ENCODE data around the gene SPDL1. TPM values are rescaled to one million over a fixed set of nuclear protein-coding genes. Genes with fewer than 3 reads are reported as not detected.

SPDL1 gene
- total and polyA plus RNA-seq, 4 donors = 0.89 to 11.5 (median 3.0) TPM

- Histone ChIP-seq H3K4me3 (ENCODE audit: low read depth in 1 of 3, low read length in 3 of 3) (no peak overlapping the region), H3K9me3 (ENCODE audit: control insufficient read depth in 4 of 4, low read length in 3 of 4) (peaks cover 1 to 9% (median 2%) of the 10 kb centered on the region in 4 donors), H3K4me1 (ENCODE audit: control insufficient read depth in 4 of 4, insufficient read depth in 4 of 4, low read length in 3 of 4) (no peaks in the 10 kb centered on the region), H3K27ac (ENCODE audit: low read depth in 1 of 2, low read length in 2 of 2) (no peak overlapping the region), H3K9ac (ENCODE audit: low read depth in 1 of 2, low read length in 2 of 2) (no peak overlapping the region), H3K36me3 (ENCODE audit: control insufficient read depth in 4 of 4, insufficient read depth in 3 of 4, low read depth in 1 of 4, low read length in 3 of 4) (no peaks in the 10 kb centered on the region), H3K27me3 (ENCODE audit: control insufficient read depth in 4 of 4, insufficient read depth in 4 of 4, low read length in 3 of 4) (peaks cover 0 to 6% (median 0%) of the 10 kb centered on the region in 4 donors)
- TF ChIP-seq HNF4G (IDR thresholded peaks at IDR 0.05) (no peak), ZBTB33 (IDR thresholded peaks at IDR 0.05) (no peak), FOXA1 (IDR thresholded peaks at IDR 0.05) (no peak), GABPA (IDR thresholded peaks at IDR 0.05 in 1 of 2, conservative IDR thresholded peaks at IDR 0.05 in 1 of 2) (no peak), NR2F2 (IDR thresholded peaks at IDR 0.05) (no peak), JUND (IDR thresholded peaks at IDR 0.05) (no peak), SP1 (IDR thresholded peaks at IDR 0.05) (no peak), REST (IDR thresholded peaks at IDR 0.05) (no peak), YY1 (IDR thresholded peaks at IDR 0.05) (no peak), ATF3 (IDR thresholded peaks at IDR 0.05) (no peak), EGR1 (IDR thresholded peaks at IDR 0.05; ENCODE audit: low read depth in 2 of 2) (no peak), CTCF (IDR thresholded peaks at IDR 0.05; ENCODE audit: low read depth, low read length, missing input control) (no peak), RAD21 (IDR thresholded peaks at IDR 0.05) (no peak), RXRA (IDR thresholded peaks at IDR 0.05) (no peak), MAX (IDR thresholded peaks at IDR 0.05) (no peak), TAF1 (conservative IDR thresholded peaks at IDR 0.05) (no peak)
- WGBS = 60% methylated on average over 2 of the region's 2 CpGs
- DNase-seq (ENCODE audit: low spot score) = no peak
These were observed 21.7 kb upstream of the SPDL1 start for GRCh38 chr5:169561893-169562292.

- Histone ChIP-seq H3K4me3 (ENCODE audit: low read depth in 1 of 3, low read length in 3 of 3) (no peak overlapping the region), H3K27me3 (ENCODE audit: control insufficient read depth in 4 of 4, insufficient read depth in 4 of 4, low read length in 3 of 4) (peaks cover 0 to 6% (median 0%) of the 10 kb centered on the region in 4 donors), H3K9me3 (ENCODE audit: control insufficient read depth in 4 of 4, low read length in 3 of 4) (peaks cover 0 to 3% (median under 1%) of the 10 kb centered on the region in 4 donors), H3K9ac (ENCODE audit: low read depth in 1 of 2, low read length in 2 of 2) (no peak overlapping the region), H3K4me1 (ENCODE audit: control insufficient read depth in 4 of 4, insufficient read depth in 4 of 4, low read length in 3 of 4) (no peaks in the 10 kb centered on the region), H3K27ac (ENCODE audit: low read depth in 1 of 2, low read length in 2 of 2) (no peak overlapping the region), H3K36me3 (ENCODE audit: control insufficient read depth in 4 of 4, insufficient read depth in 3 of 4, low read depth in 1 of 4, low read length in 3 of 4) (no peaks in the 10 kb centered on the region)
- DNase-seq (ENCODE audit: low spot score) = no peak
- WGBS = 72% methylated on average over 1 of the region's 1 CpG
- TF ChIP-seq CTCF (IDR thresholded peaks at IDR 0.05; ENCODE audit: low read depth, low read length, missing input control) (no peak), HNF4A (conservative IDR thresholded peaks at IDR 0.05) (no peak), FOXA1 (IDR thresholded peaks at IDR 0.05) (no peak), ATF3 (IDR thresholded peaks at IDR 0.05) (no peak), TAF1 (conservative IDR thresholded peaks at IDR 0.05) (no peak), MAX (IDR thresholded peaks at IDR 0.05) (no peak), RAD21 (IDR thresholded peaks at IDR 0.05) (no peak), RXRA (IDR thresholded peaks at IDR 0.05) (no peak), FOXA2 (IDR thresholded peaks at IDR 0.05) (no peak), HNF4G (IDR thresholded peaks at IDR 0.05) (no peak), EGR1 (IDR thresholded peaks at IDR 0.05; ENCODE audit: low read depth in 2 of 2) (no peak), JUND (IDR thresholded peaks at IDR 0.05) (no peak), GABPA (IDR thresholded peaks at IDR 0.05 in 1 of 2, conservative IDR thresholded peaks at IDR 0.05 in 1 of 2) (no peak)
These were observed 20.2 kb upstream of the SPDL1 start for GRCh38 chr5:169563369-169563768.

Data from liver (tissue), 9 donors.